HepG2 (cell line): ENCODE data around the gene PDGFB. TPM values are rescaled to one million over a fixed set of nuclear protein-coding genes. Genes with fewer than 3 reads are reported as not detected.

Experiments
- DMTF1 ChIP-seq: sonication (generic); formaldehyde crosslinking; IDR thresholded peaks from 2 replicates; pipeline ENCODE4 v1.4.0; 2020; ENCODE audit warnings: mild to moderate bottlenecking, missing genetic modification reagents
- MTA1 ChIP-seq: sonication (generic); formaldehyde crosslinking; IDR thresholded peaks from 2 replicates; pipeline ENCODE4 v1.4.0; 2020; ENCODE audit warnings: missing genetic modification reagents, mild to moderate bottlenecking, borderline replicate concordance
- POLR2AphosphoS5 ChIP-seq: IDR thresholded peaks from 2 replicates; pipeline ENCODE4 v1.6.1; 2012; ENCODE audit warnings: low read depth, low read length
- POLR2G ChIP-seq: fragments of 200-400 bp; formaldehyde crosslinking; IDR thresholded peaks from 2 replicates; pipeline ENCODE4 v1.6.1; 2018; ENCODE audit warnings: mild to moderate bottlenecking, low read depth, low read length, moderate library complexity
- TFDP1 ChIP-seq: IDR thresholded peaks from 2 replicates; pipeline ENCODE4 v1.6.1; 2016; ENCODE audit warnings: missing compliant biosample characterization, missing genetic modification reagents, borderline replicate concordance
- ZBTB46 ChIP-seq: sonication (generic); formaldehyde crosslinking; IDR thresholded peaks from 2 replicates; pipeline ENCODE4 v1.4.0; 2020; ENCODE audit warnings: mild to moderate bottlenecking, missing genetic modification reagents, borderline replicate concordance
- ZMAT3 ChIP-seq: sonication (generic); formaldehyde crosslinking; conservative IDR thresholded peaks from 2 replicates; pipeline ENCODE4 v1.7.0; 2021; ENCODE audit warnings: missing genetic modification reagents
- ZNF10 ChIP-seq: sonication (generic); formaldehyde crosslinking; IDR thresholded peaks from 2 replicates; pipeline ENCODE4 v1.4.0; 2020; ENCODE audit warnings: mild to moderate bottlenecking, low read depth, missing genetic modification reagents, borderline replicate concordance
- ZNF256 ChIP-seq: sonication (generic); formaldehyde crosslinking; conservative IDR thresholded peaks from 2 replicates; pipeline ENCODE4 v1.4.0; 2020; ENCODE audit warnings: missing genetic modification reagents
- ZNF280D ChIP-seq: sonication (generic); formaldehyde crosslinking; IDR thresholded peaks from 2 replicates; pipeline ENCODE4 v1.5.1; 2020; ENCODE audit warnings: mild to moderate bottlenecking, missing genetic modification reagents
- ZNF343 ChIP-seq: sonication (generic); formaldehyde crosslinking; IDR thresholded peaks from 2 replicates; pipeline ENCODE4 v1.4.0; 2020; ENCODE audit warnings: mild to moderate bottlenecking, missing genetic modification reagents
- ZNF609 ChIP-seq: sonication (generic); formaldehyde crosslinking; IDR thresholded peaks from 2 replicates; pipeline ENCODE4 v1.4.0; 2020; ENCODE audit warnings: mild to moderate bottlenecking, missing genetic modification reagents, borderline replicate concordance
- ZNF740 ChIP-seq: sonication (generic); formaldehyde crosslinking; IDR thresholded peaks from 2 replicates; pipeline ENCODE4 v1.4.0; 2020; ENCODE audit warnings: missing genetic modification reagents
- polyA plus RNA-seq, 8 experiments: library from polyadenylated mRNA; depleted of rRNA in 3 of 8; stranded (reverse) in 7 of 8; unstranded in 1 of 8; fragments of >200 nt; fragmentation: Illumina TruSeq in 4 of 8; extraction: Trizol in 4 of 8; gene quantifications; 2 replicates each; pipeline versions ENCODE4 v1.2.1 to v1.2.3, GENCODE V29; 2011 to 2016; ENCODE audit warnings: low read depth in 4 of 8, missing spikeins in 1 of 8, mixed read lengths in 1 of 8; ENCODE audit not compliant: insufficient read depth in 1 of 8
- total RNA-seq, 5 experiments: library from RNA; depleted of rRNA; stranded (reverse); fragments of >200 nt; fragmentation: Illumina TruSeq; extraction: Trizol; gene quantifications; 2 replicates each; pipeline ENCODE4 v1.2.3, GENCODE V29; 2016; ENCODE audit warnings: low read depth in 1 of 5

PDGFB gene
- total and polyA plus RNA-seq, 2 of the 13 experiments (the other 11 are each of a cell fraction or from before 2014, with no cell fraction given): 1.4 to 10.1 TPM

- TF ChIP-seq ZMAT3 (CRISPR knock-in tag) (0 out of 2 replicates have a peak, but pooled peaks have one; percentile 36), ZNF280D (CRISPR knock-in tag) (no peak), POLR2G (peak; percentile 64; the same call in 1 of the 2 replicates), TFDP1 (CRISPR knock-in tag) (0 out of 2 replicates have a peak, but pooled peaks have one; percentile 36), ZNF10 (no peak), ZNF343 (CRISPR knock-in tag) (0 out of 2 replicates have a peak, but pooled peaks have one; percentile 13), DMTF1 (CRISPR knock-in tag) (no peak), POLR2AphosphoS5 (peak; percentile 79), ZNF609 (CRISPR knock-in tag) (peak; percentile 43; the same call in 1 of the 2 replicates), ZNF740 (no peak), MTA1 (CRISPR knock-in tag) (peak; percentile 35), ZBTB46 (CRISPR knock-in tag) (no peak), ZNF256 (no peak)
Measured at GRCh38 chr22:39242595-39243438, 2.0 kb downstream of the PDGFB start (continued).
